ENCODE results near the gene CIT. TPM values are rescaled to one million over a fixed set of nuclear protein-coding genes. Genes with fewer than 3 reads are reported as not detected.

The CIT gene
- total and polyA plus RNA-seq, 8 donors, result 7.0 to 33.2 (median 20.8) TPM

DNA sequence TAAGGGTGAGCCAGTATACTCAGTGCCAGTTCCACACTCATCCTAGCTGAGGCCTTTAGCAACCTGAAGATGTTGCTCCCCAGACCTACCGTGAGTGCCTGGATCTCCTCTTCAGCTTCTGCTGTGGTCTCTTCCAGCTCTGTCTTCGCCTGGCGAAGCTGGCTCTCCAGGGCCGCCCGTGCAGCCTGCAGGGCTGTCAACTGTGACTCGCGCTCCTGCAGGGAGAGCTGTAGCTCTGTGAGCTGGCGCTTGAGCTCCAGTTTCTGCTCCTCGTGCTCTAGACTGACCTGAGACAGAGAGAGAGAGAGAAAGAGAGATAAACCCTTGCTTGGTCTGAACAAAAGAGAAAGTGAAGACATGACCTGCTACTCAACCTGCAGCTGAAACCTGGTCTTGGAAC is 125.2 kb downstream of the CIT start:
- Histone ChIP-seq H3K27ac (no peak overlapping the region), H3K27me3 (no peaks in the 10 kb centered on the region), H3K4me1 (no peaks in the 10 kb centered on the region), H3K36me3 (peaks cover 0 to 25% of the 10 kb centered on the region in 2 donors), H3K4me3 (no peak overlapping the region), H3K9me3 (no peaks in the 10 kb centered on the region)
- ATAC-seq (no peak), DNase-seq (no peak)
- intact Hi-C loops (cut with DNase I), result no loop called here
- TF ChIP-seq, protein P1, sequence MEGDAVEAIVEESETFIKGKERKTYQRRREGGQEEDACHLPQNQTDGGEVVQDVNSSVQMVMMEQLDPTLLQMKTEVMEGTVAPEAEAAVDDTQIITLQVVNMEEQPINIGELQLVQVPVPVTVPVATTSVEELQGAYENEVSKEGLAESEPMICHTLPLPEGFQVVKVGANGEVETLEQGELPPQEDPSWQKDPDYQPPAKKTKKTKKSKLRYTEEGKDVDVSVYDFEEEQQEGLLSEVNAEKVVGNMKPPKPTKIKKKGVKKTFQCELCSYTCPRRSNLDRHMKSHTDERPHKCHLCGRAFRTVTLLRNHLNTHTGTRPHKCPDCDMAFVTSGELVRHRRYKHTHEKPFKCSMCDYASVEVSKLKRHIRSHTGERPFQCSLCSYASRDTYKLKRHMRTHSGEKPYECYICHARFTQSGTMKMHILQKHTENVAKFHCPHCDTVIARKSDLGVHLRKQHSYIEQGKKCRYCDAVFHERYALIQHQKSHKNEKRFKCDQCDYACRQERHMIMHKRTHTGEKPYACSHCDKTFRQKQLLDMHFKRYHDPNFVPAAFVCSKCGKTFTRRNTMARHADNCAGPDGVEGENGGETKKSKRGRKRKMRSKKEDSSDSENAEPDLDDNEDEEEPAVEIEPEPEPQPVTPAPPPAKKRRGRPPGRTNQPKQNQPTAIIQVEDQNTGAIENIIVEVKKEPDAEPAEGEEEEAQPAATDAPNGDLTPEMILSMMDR (IDR thresholded peaks at IDR 0.05), result no peak

DNA sequence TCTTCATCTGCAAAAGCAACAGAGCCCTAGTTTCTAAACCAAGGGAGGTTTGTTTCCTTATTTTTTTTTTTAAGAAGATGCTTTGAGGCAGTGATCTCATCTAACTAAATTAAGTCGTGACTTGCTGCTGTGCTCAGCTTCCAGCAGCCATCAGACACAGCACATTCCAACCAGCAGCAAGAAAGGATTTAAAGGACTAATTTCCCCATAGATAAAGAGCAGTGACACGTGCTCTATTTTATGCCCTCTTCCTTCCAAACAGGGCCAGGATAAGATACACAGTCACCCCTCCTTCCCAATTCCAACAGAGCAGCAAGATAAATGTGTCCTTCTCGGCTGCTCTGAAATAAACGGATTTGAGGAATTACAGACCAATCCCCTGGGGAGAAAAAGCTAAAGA is 127.5 kb downstream of the CIT start:
- Histone ChIP-seq H3K9me3 (peaks cover 0 to 18% of the 10 kb centered on the region in 2 donors), H3K4me3 (no peak overlapping the region), H3K36me3 (peaks cover 0 to 16% of the 10 kb centered on the region in 2 donors), H3K27ac (no peak overlapping the region), H3K4me1 (no peaks in the 10 kb centered on the region), H3K27me3 (no peaks in the 10 kb centered on the region)
- ATAC-seq (no peak), DNase-seq (no peak)
- TF ChIP-seq, protein P1 (IDR thresholded peaks at IDR 0.05), result no peak
- intact Hi-C loops (cut with DNase I), result no loop called here

DNA sequence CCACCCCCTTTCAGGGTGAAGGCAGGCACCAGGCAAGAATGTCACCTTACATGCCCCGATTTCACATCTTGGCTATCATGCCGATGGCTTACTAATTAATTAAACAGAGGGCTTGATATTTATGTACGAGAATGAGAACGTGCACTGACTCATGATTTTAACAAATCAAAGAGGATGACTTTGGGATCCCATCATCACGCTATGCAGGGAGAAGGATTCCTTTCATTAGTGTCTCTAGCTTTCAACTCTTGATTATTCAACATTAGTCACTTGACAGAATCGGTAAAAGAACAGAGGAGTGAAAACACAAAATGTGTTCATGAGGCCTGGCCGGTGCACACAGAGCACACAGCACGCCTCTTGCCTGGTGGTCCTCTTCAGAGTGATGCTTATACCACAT is 128.6 kb downstream of the CIT start:
- DNase-seq, result no peak
- peaks cover 0 to 14% of the 10 kb centered on the region in 2 donors for H3K36me3 ChIP-seq
- peaks cover 0 to 23% of the 10 kb centered on the region in 2 donors for H3K9me3 ChIP-seq
- ATAC-seq, result no peak
- TF ChIP-seq, protein P1 (IDR thresholded peaks at IDR 0.05), result no peak
- H3K4me1 ChIP-seq, result no peaks in the 10 kb centered on the region
- no peak overlapping the region for H3K27ac ChIP-seq
- intact Hi-C loops (cut with DNase I), result no loop called here
- H3K27me3 ChIP-seq, result no peaks in the 10 kb centered on the region
- H3K4me3 ChIP-seq, result no peak overlapping the region

DNA sequence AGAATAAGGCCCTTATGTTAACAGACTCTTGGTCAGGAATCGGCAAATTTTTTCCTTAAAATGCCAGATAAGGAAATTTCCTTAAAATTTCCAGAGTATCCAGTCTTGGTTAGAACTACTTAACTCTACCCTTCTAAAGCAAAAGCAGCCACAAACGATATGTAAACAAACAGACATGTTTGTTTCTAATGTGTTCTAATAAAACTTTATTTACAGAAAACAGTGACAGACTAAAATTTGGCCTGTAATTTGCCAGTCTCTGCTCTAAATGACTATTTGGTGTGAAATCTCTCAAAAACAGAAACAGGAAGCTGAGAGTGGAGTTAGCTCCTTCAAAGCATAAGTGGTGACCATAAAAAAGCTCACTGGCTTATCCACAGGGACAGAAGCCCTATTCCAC is 131.0 kb downstream of the CIT start:
- Histone ChIP-seq H3K27me3 (no peaks in the 10 kb centered on the region), H3K4me3 (no peak overlapping the region), H3K27ac (no peak overlapping the region), H3K36me3 (no peaks in the 10 kb centered on the region), H3K9me3 (peaks cover 0 to 23% of the 10 kb centered on the region in 2 donors), H3K4me1 (no peaks in the 10 kb centered on the region)
- DNase-seq, result no peak
- ATAC-seq, result no peak
- intact Hi-C loops (cut with DNase I), result no loop called here
- TF ChIP-seq, protein P1 (IDR thresholded peaks at IDR 0.05), result no peak

DNA sequence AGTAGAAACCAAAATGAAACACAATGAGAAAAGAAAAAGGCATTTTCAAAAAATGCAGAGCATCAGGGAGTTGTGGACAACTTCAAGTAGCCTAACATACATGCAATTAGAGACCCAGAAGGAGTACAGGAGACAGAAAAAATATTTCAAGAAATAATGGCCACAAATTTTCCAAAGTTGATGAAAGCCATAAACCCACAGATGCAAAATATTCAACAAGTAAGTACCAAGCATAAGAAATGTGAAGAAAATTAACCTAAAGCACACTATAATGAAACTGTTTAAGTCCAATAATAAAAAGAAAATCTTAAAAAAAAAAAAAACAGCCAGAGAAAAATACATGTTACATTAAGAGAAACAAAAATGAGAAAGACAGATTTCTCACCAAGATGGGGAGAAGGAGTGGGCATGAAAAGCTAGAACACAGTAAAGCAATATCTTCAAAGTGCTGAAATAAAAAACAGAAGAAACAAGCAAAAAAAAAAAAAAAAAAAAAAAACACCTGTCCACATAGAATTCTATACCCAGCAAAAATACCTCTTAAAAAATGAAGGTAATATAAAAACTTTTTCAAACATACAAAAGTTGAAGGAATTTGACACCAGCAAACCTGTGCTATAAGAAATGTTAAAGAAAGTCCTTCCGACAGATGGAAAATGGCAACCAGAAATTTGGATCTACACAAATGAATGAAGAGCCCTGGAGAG is 132.1 kb downstream of the CIT start:
- Histone ChIP-seq H3K36me3 (no peaks in the 10 kb centered on the region), H3K9me3 (peaks cover 0 to 23% of the 10 kb centered on the region in 2 donors), H3K27me3 (no peaks in the 10 kb centered on the region), H3K4me3 (no peak overlapping the region), H3K4me1 (no peaks in the 10 kb centered on the region), H3K27ac (no peak overlapping the region)
- ATAC-seq (no peak), DNase-seq (no peak)
- TF ChIP-seq, protein P1 (IDR thresholded peaks at IDR 0.05), result no peak
- intact Hi-C loops (cut with DNase I), result no loop called here

Measured in left lung (tissue), 10 donors.